Testis (tissue), 2 donors: ENCODE data around the gene TMEM63B.

ENCODE experiments used
- CTCF ChIP-seq, 3 experiments: fragments of 450-650 bp in 2 of 3; fragments of 200-600 bp in 1 of 3; sonication (generic) in 1 of 3; IDR thresholded peaks; one replicate each; pipeline ENCODE4 v1.5.1; 2016 to 2019; ENCODE audit warnings: antibody characterized with exemption in 3 of 3, mild to moderate bottlenecking in 2 of 3, moderate library complexity in 1 of 3
- POLR2A ChIP-seq: fragments of 450-650 bp; IDR thresholded peaks from one replicate; pipeline ENCODE4 v1.6.1; 2017; ENCODE audit warnings: antibody characterized with exemption, mild to moderate bottlenecking, moderate library complexity

DNA sequence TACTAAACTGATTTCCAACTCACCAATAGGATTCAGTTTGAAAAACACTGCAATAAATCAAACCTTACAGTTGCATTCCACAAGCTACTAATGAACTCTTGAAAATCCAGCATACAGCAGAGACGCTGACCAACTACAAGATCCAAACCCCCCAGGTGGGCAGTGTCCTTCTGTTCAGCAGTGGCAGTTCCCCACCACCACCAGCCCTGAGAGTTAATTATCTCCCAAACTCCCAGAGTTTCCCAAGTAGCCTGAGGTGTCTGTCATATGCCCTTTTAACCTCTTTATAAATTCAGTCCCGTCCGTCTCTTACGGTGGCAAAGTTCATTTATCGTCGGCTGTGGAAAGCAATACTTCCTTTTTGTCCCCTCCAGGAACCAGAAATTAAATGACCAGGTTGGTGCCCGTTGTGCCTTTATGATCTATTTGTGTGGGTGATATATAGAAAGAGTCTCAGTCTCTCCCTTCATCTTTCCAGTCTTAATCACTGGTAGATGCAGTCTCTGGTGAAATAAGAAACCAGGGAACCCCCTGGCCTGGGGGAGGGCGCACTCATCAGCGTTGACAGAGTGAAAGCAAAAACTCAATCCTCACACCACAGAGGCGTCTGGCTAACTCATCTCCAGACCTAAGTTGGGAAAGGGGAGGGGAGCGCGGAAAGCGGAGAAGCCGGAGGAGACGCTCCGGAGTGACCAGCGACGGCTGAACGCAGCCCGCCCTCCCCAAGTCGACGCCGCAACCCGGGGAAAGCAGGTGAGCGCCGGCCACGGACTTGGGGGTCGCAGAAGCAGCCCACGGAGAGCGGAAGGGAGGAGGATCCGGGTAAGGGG is 819 bp upstream of the TMEM63B start:
- TF ChIP-seq CTCF (IDR thresholded peaks at IDR 0.05): no peak
- TF ChIP-seq POLR2A: no peak
